HepG2 (cell line): ENCODE data around the gene TRPC4. TPM values are rescaled to one million over a fixed set of nuclear protein-coding genes. Genes with fewer than 3 reads are reported as not detected.
A peak's percentile ranks its signal among the peaks of the same experiment; 100 is the strongest.
"Not testable (repeated sequence)": the region's sequence is repeated elsewhere in the genome, so short reads cannot be mapped to it uniquely, and the experiment has no call there.

Experiments used
- ATAC-seq: fragments of 200-7000 bp; cut with Tn5 transposase; 3 replicates; pipeline ENCODE4 v1.9.1; 2020; ENCODE audit warnings: mild to moderate bottlenecking, moderate library complexity
- BruUV-seq: library from RNA; stranded (reverse); fragments of 400-500 nt; replicated peaks from 2 replicates; lab custom pipeline; 2021; lab: Mats Ljungman, UMichigan
- CTCF ChIA-PET: fragments of 300-600 bp; formaldehyde crosslinking; extraction: SDS; loops from one replicate; lab custom pipeline; 2021; ENCODE audit warnings: low total read pairs, inconsistent platforms, low intra/inter-chr PET ratio; lab: Yijun Ruan, JAX
- POLR2A ChIA-PET: fragments of 350-600 bp; sonication (Branson Sonifier 250); formaldehyde crosslinking; loops from one replicate; lab custom pipeline; 2020; ENCODE audit warnings: antibody characterized with exemption, inconsistent platforms; lab: Yijun Ruan, JAX
- DNase-seq: peaks from one replicate; pipeline ENCODE4 v3.0.0-alpha.2; 2015; ENCODE audit warnings: low spot score
- FAIRE-seq: peaks from 3 replicates; lab custom pipeline; 2011; peaks lifted over from hg19 to GRCh38; lab: Jason Lieb, UNC
- H2AFZ ChIP-seq: one replicate; pipeline ENCODE4 v1.6.1; 2011; ENCODE audit warnings: low read length, inconsistent platforms
- H3K27ac ChIP-seq: fragments of 300-600 bp; 3 replicates; pipeline ENCODE4 v1.8.0; 2011; ENCODE audit warnings: mixed run types, mild to moderate bottlenecking, mixed read lengths, low read length, inconsistent platforms; ENCODE audit not compliant: insufficient read depth; ENCODE audit errors: extremely low read length
- H3K27me3 ChIP-seq, 2 experiments: fragments of 200-600 bp in 1 of 2; 2 replicates in 1 of 2; 3 replicates in 1 of 2; pipeline versions ENCODE4 v1.6.0 to v1.8.0; 2011; ENCODE audit warnings: low read length in 2 of 2, mild to moderate bottlenecking in 2 of 2, moderate library complexity in 2 of 2, inconsistent platforms in 1 of 2; ENCODE audit not compliant: insufficient read depth in 2 of 2, control insufficient read depth in 1 of 2
- H3K36me3 ChIP-seq, 2 experiments: fragments of 200-600 bp in 1 of 2; replicated peaks in 1 of 2; 2 replicates in 1 of 2; 3 replicates in 1 of 2; pipeline versions ENCODE4 v1.5.1 to v1.8.0; 2011; ENCODE audit warnings: low read length in 2 of 2, inconsistent platforms in 1 of 2; ENCODE audit not compliant: insufficient read depth in 2 of 2, control insufficient read depth in 1 of 2
- H3K4me1 ChIP-seq: 2 replicates; pipeline ENCODE4 v1.5.1; 2012; ENCODE audit warnings: low read length, inconsistent platforms; ENCODE audit not compliant: insufficient read depth
- H3K4me2 ChIP-seq: 2 replicates; pipeline ENCODE4 v1.6.0; 2011; ENCODE audit warnings: low read depth, low read length, inconsistent platforms
- H3K4me3 ChIP-seq, 3 experiments: fragments of 200-600 bp in 1 of 3; sonication (generic), shearing (Covaris generic) in 1 of 3; replicated peaks in 1 of 3; 2 replicates each; pipeline ENCODE4 v1.5.1; 2011 to 2016; ENCODE audit warnings: low read length in 3 of 3, inconsistent platforms in 2 of 3, low read depth in 2 of 3, mild to moderate bottlenecking in 2 of 3, control low read depth in 1 of 3, mixed read lengths in 1 of 3; ENCODE audit not compliant: insufficient read depth in 1 of 3
- H3K79me2 ChIP-seq: one replicate; pipeline ENCODE4 v1.6.1; 2011; ENCODE audit warnings: low read length, inconsistent platforms; ENCODE audit not compliant: insufficient read depth
- H3K9ac ChIP-seq: 2 replicates; pipeline ENCODE4 v1.6.0; 2011; ENCODE audit warnings: mild to moderate bottlenecking, low read depth, low read length, inconsistent platforms; ENCODE audit not compliant: insufficient read depth
- H3K9me3 ChIP-seq: 2 replicates; pipeline ENCODE4 v1.5.1; 2012; ENCODE audit warnings: mild to moderate bottlenecking, low read length
- H4K20me1 ChIP-seq: 2 replicates; pipeline ENCODE4 v1.6.0; 2011; ENCODE audit warnings: inconsistent platforms, mild to moderate bottlenecking, low read length, moderate library complexity; ENCODE audit not compliant: insufficient read depth
- DNMT3B ChIP-seq: conservative IDR thresholded peaks from 2 replicates; pipeline ENCODE4 v1.6.1; 2016; ENCODE audit warnings: missing biosample characterization, control low read depth
- MAFF ChIP-seq: IDR thresholded peaks from 2 replicates; pipeline ENCODE4 v1.6.1; 2011; ENCODE audit warnings: low read depth, low read length, improper control_type of control experiment
- MAFK ChIP-seq, 2 experiments: IDR thresholded peaks in 1 of 2; conservative IDR thresholded peaks in 1 of 2; 2 replicates each; pipeline ENCODE4 v1.6.1; 2011; ENCODE audit warnings: improper control_type of control experiment in 2 of 2, low read length in 2 of 2
- ZNF20 ChIP-seq: sonication (generic); formaldehyde crosslinking; IDR thresholded peaks from 2 replicates; pipeline ENCODE4 v1.4.0; 2020; ENCODE audit warnings: mild to moderate bottlenecking, moderate library complexity, missing genetic modification reagents
- ZNF263 ChIP-seq: sonication (generic); formaldehyde crosslinking; IDR thresholded peaks from 2 replicates; pipeline ENCODE4 v1.4.0; 2020; ENCODE audit warnings: missing genetic modification reagents
- ZNF775 ChIP-seq: sonication (generic); formaldehyde crosslinking; IDR thresholded peaks from 2 replicates; pipeline ENCODE4 v1.4.0; 2020; ENCODE audit warnings: missing genetic modification reagents, mild to moderate bottlenecking, moderate library complexity, borderline replicate concordance
- ZSCAN29 ChIP-seq: sonication (generic); formaldehyde crosslinking; conservative IDR thresholded peaks from 2 replicates; pipeline ENCODE4 v1.4.0; 2020; ENCODE audit warnings: mild to moderate bottlenecking, missing genetic modification reagents
- WGBS: methylation state at CpG from one replicate; pipeline ENCODE4 v1.1.6; 2017; ENCODE audit warnings: low lambda C conversion rate; 5-methylcytosine and 5-hydroxymethylcytosine counted together
- in situ Hi-C: cut with HindIII; loops from 2 replicates; pipeline ENCODE4 v1.10.0; 2017; ENCODE audit warnings: low pct_unique_long_range_greater_than_20kb; ENCODE audit not compliant: extremely low pct_ligation_motif_present
- intact Hi-C: fragments of 100-400 bp; cut with micrococcal nuclease; formaldehyde crosslinking; loops from one replicate; pipeline ENCODE4 v1.10.0; 2022; ENCODE audit not compliant: unreplicated experiment
- polyA plus RNA-seq, 8 experiments: library from polyadenylated mRNA; depleted of rRNA in 3 of 8; stranded (reverse) in 7 of 8; unstranded in 1 of 8; fragments of >200 nt; fragmentation: Illumina TruSeq in 4 of 8; extraction: Trizol in 4 of 8; gene quantifications; 2 replicates each; pipeline versions ENCODE4 v1.2.1 to v1.2.3, GENCODE V29; 2011 to 2016; ENCODE audit warnings: low read depth in 4 of 8, missing spikeins in 1 of 8, mixed read lengths in 1 of 8; ENCODE audit not compliant: insufficient read depth in 1 of 8
- total RNA-seq, 5 experiments: library from RNA; depleted of rRNA; stranded (reverse); fragments of >200 nt; fragmentation: Illumina TruSeq; extraction: Trizol; gene quantifications; 2 replicates each; pipeline ENCODE4 v1.2.3, GENCODE V29; 2016; ENCODE audit warnings: low read depth in 1 of 5

The TRPC4 gene
- total and polyA plus RNA-seq, 2 of the 13 experiments (the other 11 are each of a cell fraction or from before 2014, with no cell fraction given), result not detected

GRCh38 chr13:37594550-37594949, 275.0 kb downstream of the TRPC4 start:
- CTCF ChIA-PET, result no interaction called here
- no TSS peak for BruUV-seq
- no peak for FAIRE-seq

DNA sequence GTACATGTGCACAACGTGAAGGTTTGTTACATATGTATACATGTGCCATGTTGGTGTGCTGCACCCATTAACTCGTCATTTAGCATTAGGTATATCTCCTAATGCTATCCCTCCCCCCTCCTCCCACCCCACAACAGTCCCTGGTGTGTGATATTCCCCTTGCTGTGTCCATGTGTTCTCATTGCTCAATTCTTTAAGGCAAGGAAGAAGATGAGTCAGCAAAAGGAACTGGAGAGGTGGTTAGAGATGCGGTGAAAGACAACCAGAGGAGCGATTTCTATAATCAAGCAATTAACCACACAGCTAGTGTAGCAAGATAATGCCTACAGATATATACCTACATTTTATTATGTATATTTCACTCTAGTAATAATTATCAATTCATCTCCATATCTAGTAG, 280.2 kb downstream of the TRPC4 start:
- ATAC-seq, H3K9ac ChIP-seq, H3K4me1 ChIP-seq, POLR2A ChIA-PET, H4K20me1 ChIP-seq, H3K79me2 ChIP-seq, intact Hi-C loops, H3K4me2 ChIP-seq, H3K4me3 ChIP-seq, in situ Hi-C loops, H3K36me3 ChIP-seq, H3K27me3 ChIP-seq, FAIRE-seq, H3K27ac ChIP-seq, H2AFZ ChIP-seq, DNase-seq, H3K9me3 ChIP-seq, BruUV-seq, CTCF ChIA-PET: not testable (repeated sequence)
- 35% methylated on average over 4 of the region's 4 CpGs for WGBS
- peak; percentile 32; the same call in 1 of the 2 replicates for TF ChIP-seq MAFF
- TF ChIP-seq MAFK (conservative IDR thresholded peaks at IDR 0.05 in 1 of 2, IDR thresholded peaks at IDR 0.05 in 1 of 2; ENCODE audit: low read length in 2 of 2), result peak; percentile 44 to 76

More at GRCh38 chr13:37594550-37594949, 275.0 kb downstream of the TRPC4 start:
- Histone ChIP-seq H3K4me2 (no peak overlapping the region), H3K27me3 (no peaks in the 10 kb centered on the region), H3K27ac (no peak overlapping the region), H2AFZ (no peak overlapping the region), H3K79me2 (no peaks in the 10 kb centered on the region), H3K4me1 (no peaks in the 10 kb centered on the region), H4K20me1 (no peaks in the 10 kb centered on the region), H3K4me3 (no peak overlapping the region), H3K9me3 (no peaks in the 10 kb centered on the region), H3K9ac (no peak overlapping the region), H3K36me3 (no peaks in the 10 kb centered on the region)
- 2% methylated on average over 2 of the region's 2 CpGs for WGBS
- DNase-seq (no peak), ATAC-seq (no peak)
- intact Hi-C loops (no loop called here), in situ Hi-C loops (no loop called here)
- TF ChIP-seq ZNF775 (CRISPR knock-in tag) (no peak), ZNF20 (CRISPR knock-in tag) (no peak), DNMT3B (no peak), ZSCAN29 (no peak), ZNF263 (no peak)
- POLR2A ChIA-PET, result no interaction called here
